ENCODE measurements around the gene AP3M1. TPM values are rescaled to one million over a fixed set of nuclear protein-coding genes. Genes with fewer than 3 reads are reported as not detected.
"Not testable (repeated sequence)": the region's sequence is repeated elsewhere in the genome, so short reads cannot be mapped to it uniquely, and the experiment has no call there.

The AP3M1 gene
- total and polyA plus RNA-seq, 10 donors = 7.3 to 39.5 (median 33.3) TPM

DNA sequence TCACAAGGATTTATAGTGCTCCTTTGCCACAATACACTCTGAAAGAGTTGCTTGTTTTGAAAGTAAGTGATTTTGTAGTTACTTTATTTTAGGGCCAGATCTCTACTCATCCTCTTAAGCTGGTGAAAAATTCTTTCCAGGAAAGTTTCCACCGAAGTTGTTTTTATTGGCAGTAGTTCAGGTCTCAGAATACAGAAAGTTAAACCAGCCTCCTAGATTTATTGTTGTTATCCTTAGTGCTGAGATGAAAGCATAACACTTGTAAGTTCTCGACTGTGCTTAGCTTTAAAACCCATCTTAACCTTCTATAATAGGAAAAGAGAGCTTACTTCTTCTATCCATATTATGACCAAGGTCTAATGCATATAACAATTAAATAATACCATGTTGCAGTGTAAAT, 5.5 kb downstream of the AP3M1 start:
- TF ChIP-seq POLR2A (IDR thresholded peaks at IDR 0.05) (no peak), POLR2AphosphoS5 (IDR thresholded peaks at IDR 0.05) (no peak)
- TF ChIP-seq, protein P1, sequence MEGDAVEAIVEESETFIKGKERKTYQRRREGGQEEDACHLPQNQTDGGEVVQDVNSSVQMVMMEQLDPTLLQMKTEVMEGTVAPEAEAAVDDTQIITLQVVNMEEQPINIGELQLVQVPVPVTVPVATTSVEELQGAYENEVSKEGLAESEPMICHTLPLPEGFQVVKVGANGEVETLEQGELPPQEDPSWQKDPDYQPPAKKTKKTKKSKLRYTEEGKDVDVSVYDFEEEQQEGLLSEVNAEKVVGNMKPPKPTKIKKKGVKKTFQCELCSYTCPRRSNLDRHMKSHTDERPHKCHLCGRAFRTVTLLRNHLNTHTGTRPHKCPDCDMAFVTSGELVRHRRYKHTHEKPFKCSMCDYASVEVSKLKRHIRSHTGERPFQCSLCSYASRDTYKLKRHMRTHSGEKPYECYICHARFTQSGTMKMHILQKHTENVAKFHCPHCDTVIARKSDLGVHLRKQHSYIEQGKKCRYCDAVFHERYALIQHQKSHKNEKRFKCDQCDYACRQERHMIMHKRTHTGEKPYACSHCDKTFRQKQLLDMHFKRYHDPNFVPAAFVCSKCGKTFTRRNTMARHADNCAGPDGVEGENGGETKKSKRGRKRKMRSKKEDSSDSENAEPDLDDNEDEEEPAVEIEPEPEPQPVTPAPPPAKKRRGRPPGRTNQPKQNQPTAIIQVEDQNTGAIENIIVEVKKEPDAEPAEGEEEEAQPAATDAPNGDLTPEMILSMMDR (IDR thresholded peaks at IDR 0.05 in 8 of 11, conservative IDR thresholded peaks at IDR 0.05 in 3 of 11) = no peak
- H3K27me3 ChIP-seq (replicated peaks in 1 of 7) = no peaks in the 10 kb centered on the region
- WGBS, 5 donors = 58 to 73% (median 68%) methylated on average over 2 of the region's 2 CpGs
- intact Hi-C loops (cut with DNase I; ENCODE audit: low total_unique reads) = no loop called here
- H3K4me3 ChIP-seq = no peak overlapping the region
- peaks cover 0 to 57% (median 5%) of the 10 kb centered on the region in 6 donors for H3K36me3 ChIP-seq
- H3K9me3 ChIP-seq = no peaks in the 10 kb centered on the region
- no peak for DNase-seq
- H3K4me1 ChIP-seq = peaks cover 11 to 84% (median 46%) of the 10 kb centered on the region in 6 donors
- no peak overlapping the region for H3K27ac ChIP-seq

DNA sequence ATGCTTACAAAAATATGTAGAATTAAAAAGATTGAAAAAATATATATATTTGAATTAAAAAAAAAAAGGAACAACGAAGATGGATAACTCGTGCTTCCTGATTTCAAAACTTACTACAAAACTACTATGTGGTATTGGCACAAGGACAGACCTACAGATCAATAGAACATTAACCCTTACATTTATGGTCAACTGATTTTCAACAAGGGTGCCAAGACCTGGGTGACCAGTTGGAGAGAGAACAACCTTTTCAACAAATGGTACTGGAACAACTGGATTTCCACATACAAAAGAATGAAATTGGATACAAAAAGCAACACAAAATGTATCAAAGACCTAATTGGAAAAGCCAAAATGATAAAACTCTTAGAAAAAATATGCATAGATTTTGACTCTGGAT, 10.1 kb downstream of the AP3M1 start:
- TF ChIP-seq POLR2AphosphoS5 (IDR thresholded peaks at IDR 0.05) (no peak), POLR2A (IDR thresholded peaks at IDR 0.05) (no peak)
- TF ChIP-seq, protein P1 (IDR thresholded peaks at IDR 0.05 in 8 of 11, conservative IDR thresholded peaks at IDR 0.05 in 3 of 11) = no peak
- Histone ChIP-seq H3K27me3 (replicated peaks in 1 of 7) (no peaks in the 10 kb centered on the region), H3K9me3 (no peaks in the 10 kb centered on the region), H3K4me3 (no peak overlapping the region), H3K27ac (no peak overlapping the region), H3K4me1 (peaks cover 2 to 54% (median 11%) of the 10 kb centered on the region in 6 donors), H3K36me3 (peaks cover 0 to 73% (median 33%) of the 10 kb centered on the region in 6 donors)
- intact Hi-C loops (cut with DNase I; ENCODE audit: low total_unique reads) = no loop called here
- DNase-seq = no peak
- WGBS, 5 donors = 41 to 69% (median 66%) methylated on average over 2 of the region's 2 CpGs

DNA sequence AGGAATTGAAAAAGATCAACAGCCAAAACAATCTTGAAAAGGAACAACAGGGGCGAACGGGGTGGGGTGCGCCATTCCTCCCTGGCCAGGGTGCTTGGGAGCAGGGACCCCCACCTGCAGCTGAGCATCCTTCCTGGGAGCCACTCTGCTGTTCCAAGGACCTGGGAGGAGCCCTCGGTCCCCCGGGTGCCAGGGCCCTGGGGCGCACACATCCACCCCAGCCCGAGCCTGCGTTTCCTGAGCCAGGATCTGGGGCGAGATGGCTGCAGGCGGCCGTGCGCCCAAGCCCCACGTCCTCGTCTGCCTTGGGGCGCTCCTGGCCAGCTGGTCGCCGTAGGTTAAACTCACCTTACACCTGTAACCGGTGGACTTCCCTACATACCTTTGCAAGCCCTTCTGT, 10.6 kb downstream of the AP3M1 start:
- TF ChIP-seq POLR2AphosphoS5 (IDR thresholded peaks at IDR 0.05) (no peak), POLR2A (IDR thresholded peaks at IDR 0.05) (no peak)
- TF ChIP-seq, protein P1 (IDR thresholded peaks at IDR 0.05 in 8 of 11, conservative IDR thresholded peaks at IDR 0.05 in 3 of 11) = no peak
- H3K27ac ChIP-seq = no peak overlapping the region
- H3K27me3 ChIP-seq (replicated peaks in 1 of 7) = no peaks in the 10 kb centered on the region
- intact Hi-C loops (cut with DNase I; ENCODE audit: low total_unique reads) = no loop called here
- H3K36me3 ChIP-seq = peaks cover 0 to 73% (median 39%) of the 10 kb centered on the region in 6 donors
- no peak for DNase-seq
- 88 to 98% (median 95%) methylated on average over 18 of the region's 18 CpGs for WGBS, 5 donors
- peaks cover 0 to 48% (median 6%) of the 10 kb centered on the region in 6 donors for H3K4me1 ChIP-seq
- H3K4me3 ChIP-seq = no peak overlapping the region
- no peaks in the 10 kb centered on the region for H3K9me3 ChIP-seq

DNA sequence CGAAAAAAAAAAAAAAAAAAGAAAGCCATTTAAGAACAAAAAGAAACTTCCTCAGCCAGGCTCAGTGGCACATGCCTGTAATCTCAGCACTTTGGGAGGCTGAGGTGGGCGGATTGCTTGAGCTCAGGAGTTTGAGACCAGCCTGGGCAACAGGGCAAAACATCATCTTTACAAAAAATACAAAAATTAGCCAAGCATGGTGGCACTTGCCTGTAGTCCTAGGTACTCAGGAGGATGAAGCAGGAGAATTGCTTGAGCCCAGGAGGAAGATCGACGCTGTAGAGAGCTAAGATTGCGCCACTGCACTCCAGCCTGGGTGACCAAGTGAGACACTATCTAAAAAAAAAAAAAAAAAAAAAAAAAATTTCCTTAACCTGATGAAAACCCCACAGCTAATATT, 12.0 kb downstream of the AP3M1 start:
- H3K4me3 ChIP-seq; DNase-seq; H3K9me3 ChIP-seq; H3K27ac ChIP-seq; intact Hi-C loops (cut with DNase I; ENCODE audit: low total_unique reads); H3K27me3 ChIP-seq (replicated peaks in 1 of 7): not testable (repeated sequence)
- peaks cover 0 to 74% (median 52%) of the 10 kb centered on the region in 6 donors for H3K36me3 ChIP-seq
- peaks cover 0 to 41% (median 4%) of the 10 kb centered on the region in 6 donors for H3K4me1 ChIP-seq
- 76 to 93% (median 91%) methylated on average over 5 of the region's 5 CpGs for WGBS, 5 donors

DNA sequence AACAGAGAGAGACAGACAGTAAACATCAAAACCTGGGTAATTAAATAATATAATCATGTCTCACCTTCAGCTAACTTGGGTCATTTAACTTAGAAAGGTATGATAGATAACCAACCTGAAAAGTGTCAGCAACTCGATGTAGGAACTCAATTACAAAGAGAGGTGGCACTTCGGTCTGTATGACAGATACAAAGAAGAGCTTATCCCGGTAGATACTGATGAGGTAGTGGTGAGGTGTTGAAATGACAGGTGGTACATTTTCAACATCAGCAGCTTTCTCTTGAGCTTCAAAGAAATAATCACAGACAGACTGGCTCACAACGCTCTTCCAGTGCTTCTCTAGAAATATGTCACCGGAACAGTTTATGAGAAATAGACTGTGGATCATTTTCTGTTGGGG, 12.6 kb downstream of the AP3M1 start:
- WGBS, 5 donors = 93 to 98% (median 94%) methylated on average over 5 of the region's 5 CpGs
- Histone ChIP-seq H3K4me1 (peaks cover 0 to 38% (median 3%) of the 10 kb centered on the region in 6 donors), H3K9me3 (no peaks in the 10 kb centered on the region), H3K36me3 (peaks cover 0 to 74% (median 58%) of the 10 kb centered on the region in 6 donors), H3K27me3 (replicated peaks in 1 of 7) (no peaks in the 10 kb centered on the region), H3K27ac (no peak overlapping the region), H3K4me3 (no peak overlapping the region)
- DNase-seq = no peak
- TF ChIP-seq POLR2AphosphoS5 (IDR thresholded peaks at IDR 0.05) (no peak), POLR2A (IDR thresholded peaks at IDR 0.05) (no peak)
- TF ChIP-seq, protein P1 (IDR thresholded peaks at IDR 0.05 in 8 of 11, conservative IDR thresholded peaks at IDR 0.05 in 3 of 11) = no peak
- intact Hi-C loops (cut with DNase I; ENCODE audit: low total_unique reads) = no loop called here
